Neural progenitor cell (in vitro differentiated cells): ENCODE data around the gene PIGN. TPM values are rescaled to one million over a fixed set of nuclear protein-coding genes. Genes with fewer than 3 reads are reported as not detected.

Experiments used
- DNase-seq: peaks from one replicate; pipeline ENCODE4 v3.0.0-alpha.2; 2016; ENCODE audit warnings: low spot score
- H2AFZ ChIP-seq: fragments of 200-600 bp; sonication (generic); replicated peaks from 2 replicates; pipeline ENCODE4 v1.6.1; 2016; ENCODE audit warnings: antibody characterized with exemption
- H3F3A ChIP-seq: fragments of 200-600 bp; sonication (generic); 2 replicates; pipeline ENCODE4 v1.6.1; 2016; ENCODE audit warnings: antibody characterized with exemption, low read depth
- H3K27ac ChIP-seq: fragments of 200-600 bp; sonication (generic); 2 replicates; pipeline ENCODE4 v1.5.1; 2016; ENCODE audit warnings: mild to moderate bottlenecking
- H3K27me3 ChIP-seq: fragments of 200-600 bp; sonication (generic); 2 replicates; pipeline ENCODE4 v1.6.1; 2016; ENCODE audit warnings: mild to moderate bottlenecking, moderate library complexity
- H3K36me3 ChIP-seq: fragments of 200-600 bp; sonication (generic); 2 replicates; pipeline ENCODE4 v1.5.1; 2016
- H3K4me1 ChIP-seq: fragments of 200-600 bp; sonication (generic); 2 replicates; pipeline ENCODE4 v1.6.1; 2016; ENCODE audit warnings: mixed run types
- H3K4me2 ChIP-seq: fragments of 200-600 bp; sonication (generic); 2 replicates; pipeline ENCODE4 v1.6.1; 2016
- H3K4me3 ChIP-seq: fragments of 200-600 bp; sonication (generic); 2 replicates; pipeline ENCODE4 v1.5.1; 2016
- H3K79me2 ChIP-seq: fragments of 200-600 bp; sonication (generic); 2 replicates; pipeline ENCODE4 v1.6.1; 2016; ENCODE audit warnings: low read depth
- H3K9ac ChIP-seq: fragments of 200-600 bp; sonication (generic); 2 replicates; pipeline ENCODE4 v1.6.1; 2016
- H3K9me3 ChIP-seq: fragments of 200-600 bp; sonication (generic); 2 replicates; pipeline ENCODE4 v1.5.1; 2016; ENCODE audit warnings: low read depth
- H4K20me1 ChIP-seq: fragments of 200-600 bp; sonication (generic); 2 replicates; pipeline ENCODE4 v1.6.1; 2016; ENCODE audit warnings: low read depth
- H3K27ac Mint-ChIP-seq: 3 replicates; pipeline ENCODE4 v1.8.0; 2021; ENCODE audit warnings: mixed read lengths
- H3K27me3 Mint-ChIP-seq: 2 replicates; pipeline ENCODE4 v1.8.0; 2022; ENCODE audit warnings: low read depth, mild to moderate bottlenecking, inconsistent platforms, moderate library complexity, mixed read lengths; ENCODE audit not compliant: insufficient read depth
- H3K36me3 Mint-ChIP-seq: 3 replicates; pipeline ENCODE4 v1.8.0; 2021; ENCODE audit warnings: mixed read lengths
- H3K4me1 Mint-ChIP-seq: 3 replicates; pipeline ENCODE4 v1.8.0; 2021; ENCODE audit warnings: mixed read lengths
- H3K4me3 Mint-ChIP-seq: 3 replicates; pipeline ENCODE4 v1.8.0; 2021; ENCODE audit warnings: mild to moderate bottlenecking, moderate library complexity, mixed read lengths
- H3K9me3 Mint-ChIP-seq: 3 replicates; pipeline ENCODE4 v1.8.0; 2020; ENCODE audit warnings: mixed read lengths
- CTCF ChIP-seq: fragments of 200-600 bp; sonication (generic); IDR thresholded peaks from 2 replicates; pipeline ENCODE4 v1.5.1; 2017; ENCODE audit warnings: antibody characterized with exemption, mild to moderate bottlenecking
- EZH2 ChIP-seq: fragments of 200-600 bp; sonication (generic); IDR thresholded peaks from 2 replicates; pipeline ENCODE4 v1.6.1; 2017; ENCODE audit warnings: antibody characterized with exemption, mild to moderate bottlenecking, moderate library complexity
- EZH2phosphoT487 ChIP-seq: fragments of 200-600 bp; sonication (generic); IDR thresholded peaks from 2 replicates; pipeline ENCODE4 v1.6.1; 2017; ENCODE audit warnings: antibody characterized with exemption
- total RNA-seq: library from RNA; depleted of rRNA; stranded (reverse); fragments of >200 nt; gene quantifications from 2 replicates; pipeline ENCODE4 v1.2.3, GENCODE V29; 2015; ENCODE audit warnings: low replicate concordance

The PIGN gene
- total RNA-seq, 1 donor from 2014 or later: 48.9 TPM

- Histone ChIP-seq H3K9me3 (peaks cover 10% of the 10 kb centered on the region), H3K79me2 (no peaks in the 10 kb centered on the region), H4K20me1 (no peaks in the 10 kb centered on the region), H3K4me3 (no peak overlapping the region), H3K4me1 (no peaks in the 10 kb centered on the region), H3K4me2 (no peak overlapping the region), H2AFZ (no peak overlapping the region), H3K27ac (no peak overlapping the region), H3K27me3 (no peaks in the 10 kb centered on the region), H3K36me3 (peaks cover 20% of the 10 kb centered on the region), H3K9ac (no peak overlapping the region), H3F3A (no peaks in the 10 kb centered on the region)
- Mint-ChIP-seq H3K36me3 (peaks cover 29% of the 10 kb centered on the region), H3K4me1 (no peaks in the 10 kb centered on the region), H3K27me3 (no peaks in the 10 kb centered on the region), H3K9me3 (peaks cover 17% of the 10 kb centered on the region), H3K27ac (no peak overlapping the region), H3K4me3 (no peak overlapping the region)
- TF ChIP-seq EZH2phosphoT487 (no peak), CTCF (no peak), EZH2 (no peak)
- DNase-seq: no peak
Measured at GRCh38 chr18:62102221-62102620, 84.6 kb downstream of the PIGN start.

- no peak for DNase-seq
Measured at GRCh38 chr18:62101321-62101721, 85.5 kb downstream of the PIGN start.

GRCh38 chr18:62098960-62099359, 87.9 kb downstream of the PIGN start:
- TF ChIP-seq CTCF: no peak
- TF ChIP-seq EZH2: no peak
- no peak for TF ChIP-seq EZH2phosphoT487
- H3K4me3 Mint-ChIP-seq: no peak overlapping the region
- no peak overlapping the region for H3K4me3 ChIP-seq
- H3K27me3 Mint-ChIP-seq: no peaks in the 10 kb centered on the region
- no peak overlapping the region for H3K4me2 ChIP-seq
- H3F3A ChIP-seq: no peaks in the 10 kb centered on the region
- H3K79me2 ChIP-seq: no peaks in the 10 kb centered on the region
- H3K36me3 ChIP-seq: peaks cover 20% of the 10 kb centered on the region
- H2AFZ ChIP-seq: no peak overlapping the region
- H4K20me1 ChIP-seq: no peaks in the 10 kb centered on the region
- peaks cover 10% of the 10 kb centered on the region for H3K9me3 ChIP-seq
- peaks cover 17% of the 10 kb centered on the region for H3K9me3 Mint-ChIP-seq
- no peak for DNase-seq
- H3K27me3 ChIP-seq: no peaks in the 10 kb centered on the region
- peaks cover 32% of the 10 kb centered on the region for H3K36me3 Mint-ChIP-seq
- no peak overlapping the region for H3K27ac ChIP-seq
- peaks cover 9% of the 10 kb centered on the region for H3K4me1 Mint-ChIP-seq
- no peaks in the 10 kb centered on the region for H3K4me1 ChIP-seq
- H3K27ac Mint-ChIP-seq: no peak overlapping the region
- no peak overlapping the region for H3K9ac ChIP-seq

More at GRCh38 chr18:62101321-62101721, 85.5 kb downstream of the PIGN start:
- Mint-ChIP-seq H3K27me3 (no peaks in the 10 kb centered on the region), H3K9me3 (peaks cover 17% of the 10 kb centered on the region), H3K4me1 (no peaks in the 10 kb centered on the region), H3K4me3 (no peak overlapping the region), H3K36me3 (peaks cover 29% of the 10 kb centered on the region), H3K27ac (no peak overlapping the region)
- H4K20me1 ChIP-seq: no peaks in the 10 kb centered on the region
- H3K9ac ChIP-seq: no peak overlapping the region
- no peak overlapping the region for H3K4me3 ChIP-seq
- H3K79me2 ChIP-seq: no peaks in the 10 kb centered on the region
- H3K27ac ChIP-seq: no peak overlapping the region
- no peaks in the 10 kb centered on the region for H3K27me3 ChIP-seq
- H3K36me3 ChIP-seq: peaks cover 20% of the 10 kb centered on the region
- H3K9me3 ChIP-seq: peaks cover 10% of the 10 kb centered on the region
- no peaks in the 10 kb centered on the region for H3K4me1 ChIP-seq
- TF ChIP-seq EZH2phosphoT487: no peak
- TF ChIP-seq CTCF: no peak
- no peak for TF ChIP-seq EZH2
- no peaks in the 10 kb centered on the region for H3F3A ChIP-seq
- no peak overlapping the region for H2AFZ ChIP-seq
- H3K4me2 ChIP-seq: no peak overlapping the region

GRCh38 chr18:62097698-62098097, 89.2 kb downstream of the PIGN start:
- peaks cover 17% of the 10 kb centered on the region for H3K9me3 Mint-ChIP-seq
- H3K4me3 Mint-ChIP-seq: no peak overlapping the region
- no peak overlapping the region for H3K27ac ChIP-seq
- no peak overlapping the region for H2AFZ ChIP-seq
- peaks cover 20% of the 10 kb centered on the region for H3K36me3 ChIP-seq
- H3K9ac ChIP-seq: no peak overlapping the region
- TF ChIP-seq CTCF (no peak), EZH2phosphoT487 (no peak), EZH2 (no peak)
- no peak overlapping the region for H3K4me2 ChIP-seq
- H3K4me1 Mint-ChIP-seq: peaks cover 9% of the 10 kb centered on the region
- no peak overlapping the region for H3K4me3 ChIP-seq
- no peaks in the 10 kb centered on the region for H3K79me2 ChIP-seq
- no peaks in the 10 kb centered on the region for H3K4me1 ChIP-seq
- no peak overlapping the region for H3K27ac Mint-ChIP-seq
- DNase-seq: no peak
- H3K27me3 ChIP-seq: no peaks in the 10 kb centered on the region
- H3K9me3 ChIP-seq: peaks cover 10% of the 10 kb centered on the region
- H3F3A ChIP-seq: no peaks in the 10 kb centered on the region
- peaks cover 32% of the 10 kb centered on the region for H3K36me3 Mint-ChIP-seq
- H4K20me1 ChIP-seq: no peaks in the 10 kb centered on the region
- H3K27me3 Mint-ChIP-seq: no peaks in the 10 kb centered on the region
